Measurements from ENCODE around the gene HDAC4.

DNA sequence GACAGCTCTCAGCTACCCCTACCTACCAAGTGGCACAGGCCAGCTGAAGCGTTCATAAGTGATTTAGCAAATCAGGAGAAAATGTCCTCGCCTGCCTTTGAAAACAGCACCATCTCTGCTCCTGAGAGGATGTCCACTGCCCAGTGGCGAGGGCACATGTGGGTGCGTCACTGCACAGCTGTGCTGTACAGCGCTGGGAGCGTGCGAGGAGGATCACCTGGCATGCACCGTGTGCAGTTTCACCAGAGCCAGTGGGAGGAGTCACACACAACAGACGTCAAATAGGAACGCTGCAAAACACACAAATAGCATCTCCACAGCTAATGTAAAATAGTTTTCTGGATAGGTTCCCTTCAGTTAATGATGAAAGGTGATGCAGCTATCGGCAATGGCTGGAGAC lies 154.1 kb downstream of the HDAC4 start:
- no peak for TF ChIP-seq CTCF (conservative IDR thresholded peaks at IDR 0.05; ENCODE audit: low read depth, low read length)
- TF ChIP-seq RAD21 (IDR thresholded peaks at IDR 0.05; ENCODE audit: low read length) = no peak
- TF ChIP-seq BHLHE40 (IDR thresholded peaks at IDR 0.05; ENCODE audit: low read depth, low read length) = no peak
- no peak for TF ChIP-seq POLR2A (IDR thresholded peaks at IDR 0.05; ENCODE audit: low read depth, low read length)
- TF ChIP-seq RFX5 (IDR thresholded peaks at IDR 0.05; ENCODE audit: low read depth, low read length) = no peak
- no peak for TF ChIP-seq RCOR1 (IDR thresholded peaks at IDR 0.05; ENCODE audit: insufficient replicate concordance, low read length)
- TF ChIP-seq NFE2L2 (IDR thresholded peaks at IDR 0.05; ENCODE audit: low read depth, low read length) = no peak
- no peak for TF ChIP-seq SMC3 (IDR thresholded peaks at IDR 0.05; ENCODE audit: low read depth, low read length)

Data from IMR-90 (cell line).